SK-N-MC (cell line): ENCODE results near the gene SH3GL3.

Experiments
- EZH2 ChIP-seq: fragments of 200-600 bp; sonication (generic); IDR thresholded peaks from one replicate; pipeline ENCODE4 v1.6.1; 2017; ENCODE audit warnings: antibody characterized with exemption
- POLR2AphosphoS5 ChIP-seq: IDR thresholded peaks from 2 replicates; pipeline ENCODE4 v1.6.1; 2012; ENCODE audit warnings: mild to moderate bottlenecking, low read depth, low read length, borderline replicate concordance

DNA sequence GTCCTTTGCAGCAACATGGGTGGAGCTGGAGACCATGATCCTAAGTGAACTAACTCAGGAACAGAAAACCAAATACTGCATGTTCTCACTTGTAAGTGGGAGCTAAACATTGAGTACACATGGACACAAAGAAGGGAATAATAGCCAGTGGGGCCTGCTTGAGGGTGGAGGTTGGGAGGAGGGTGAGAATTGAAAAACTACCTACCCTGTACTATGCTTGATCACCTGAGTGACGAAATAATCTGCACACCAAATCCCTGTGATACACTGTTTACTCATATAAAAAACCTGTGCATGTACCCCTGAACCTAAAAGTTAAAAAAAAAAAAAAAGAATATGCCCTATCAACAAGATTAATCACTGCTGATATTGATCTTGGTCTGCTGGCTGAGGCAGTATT, 148.1 kb downstream of the SH3GL3 start:
- TF ChIP-seq POLR2AphosphoS5 (no peak), EZH2 (no peak)
